ENCODE measurements around the gene TRIM71. TPM values are rescaled to one million over a fixed set of nuclear protein-coding genes. Genes with fewer than 3 reads are reported as not detected.
"Not testable (repeated sequence)": the region's sequence is repeated elsewhere in the genome, so short reads cannot be mapped to it uniquely, and the experiment has no call there.

TRIM71 gene
- total RNA-seq, 2 donors from 2014 or later = 154 to 169 TPM

DNA sequence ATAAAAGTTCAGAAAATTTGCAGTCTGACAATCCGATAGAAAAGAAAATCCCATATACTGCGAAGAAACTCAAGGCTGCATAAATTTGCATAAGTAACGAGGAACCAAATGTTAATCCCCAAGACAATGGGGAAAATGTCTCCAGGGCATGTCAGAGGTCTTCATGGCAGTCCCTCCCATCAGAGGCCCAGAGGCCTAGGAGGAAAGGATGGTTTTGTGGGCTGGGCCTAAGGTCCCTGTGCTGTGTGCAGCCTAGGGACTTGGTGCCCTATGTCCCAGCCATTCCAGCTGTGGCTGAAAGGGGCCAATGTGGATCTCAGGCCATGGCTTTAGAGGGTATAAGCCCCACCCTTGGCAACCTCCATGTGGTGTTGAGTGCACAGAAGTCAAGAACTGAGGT, 112.4 kb downstream of the TRIM71 start:
- H3K27ac Mint-ChIP-seq = no peak overlapping the region
- Histone ChIP-seq H3K36me3 (ENCODE audit: control insufficient read depth, insufficient read depth, low read length) (no peaks in the 10 kb centered on the region), H3K9me3 (ENCODE audit: control insufficient read depth, low read length) (peaks cover 35% of the 10 kb centered on the region), H3K4me3 (ENCODE audit: low read length) (no peak overlapping the region), H3K27me3 (ENCODE audit: control insufficient read depth, insufficient read depth, low read length, poor library complexity, severe bottlenecking) (no peaks in the 10 kb centered on the region), H3K27ac (ENCODE audit: low read depth, low read length) (no peak overlapping the region), H3K4me1 (ENCODE audit: control insufficient read depth, insufficient read depth, low read length) (no peaks in the 10 kb centered on the region), H3K9ac (ENCODE audit: extremely low read depth, low read length, poor library complexity, severe bottlenecking) (no peak overlapping the region)
- peaks cover 4% of the 10 kb centered on the region for H3K36me3 Mint-ChIP-seq (ENCODE audit: low read depth)
- 90 to 95% methylated on average over 3 of the region's 3 CpGs for WGBS, 2 experiments (ENCODE audit: insufficient coverage in 1 of 2, insufficient read length in 1 of 2)
- H3K9me3 Mint-ChIP-seq = peaks cover 37% of the 10 kb centered on the region
- peaks cover 4% of the 10 kb centered on the region for H3K4me1 Mint-ChIP-seq
- TF ChIP-seq, protein P1, sequence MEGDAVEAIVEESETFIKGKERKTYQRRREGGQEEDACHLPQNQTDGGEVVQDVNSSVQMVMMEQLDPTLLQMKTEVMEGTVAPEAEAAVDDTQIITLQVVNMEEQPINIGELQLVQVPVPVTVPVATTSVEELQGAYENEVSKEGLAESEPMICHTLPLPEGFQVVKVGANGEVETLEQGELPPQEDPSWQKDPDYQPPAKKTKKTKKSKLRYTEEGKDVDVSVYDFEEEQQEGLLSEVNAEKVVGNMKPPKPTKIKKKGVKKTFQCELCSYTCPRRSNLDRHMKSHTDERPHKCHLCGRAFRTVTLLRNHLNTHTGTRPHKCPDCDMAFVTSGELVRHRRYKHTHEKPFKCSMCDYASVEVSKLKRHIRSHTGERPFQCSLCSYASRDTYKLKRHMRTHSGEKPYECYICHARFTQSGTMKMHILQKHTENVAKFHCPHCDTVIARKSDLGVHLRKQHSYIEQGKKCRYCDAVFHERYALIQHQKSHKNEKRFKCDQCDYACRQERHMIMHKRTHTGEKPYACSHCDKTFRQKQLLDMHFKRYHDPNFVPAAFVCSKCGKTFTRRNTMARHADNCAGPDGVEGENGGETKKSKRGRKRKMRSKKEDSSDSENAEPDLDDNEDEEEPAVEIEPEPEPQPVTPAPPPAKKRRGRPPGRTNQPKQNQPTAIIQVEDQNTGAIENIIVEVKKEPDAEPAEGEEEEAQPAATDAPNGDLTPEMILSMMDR (conservative IDR thresholded peaks at IDR 0.05) = no peak
- no peak overlapping the region for H3K4me3 Mint-ChIP-seq
- no peak for DNase-seq
- no peaks in the 10 kb centered on the region for H3K27me3 Mint-ChIP-seq (ENCODE audit: insufficient read depth)

- H3K9me3 ChIP-seq (ENCODE audit: control insufficient read depth, low read length) = peaks cover 35% of the 10 kb centered on the region
- 88 to 100% methylated on average over 2 of the region's 2 CpGs for WGBS, 2 experiments (ENCODE audit: insufficient coverage in 1 of 2, insufficient read length in 1 of 2)
- not testable (repeated sequence) for H3K4me1 Mint-ChIP-seq; H3K27me3 ChIP-seq (ENCODE audit: control insufficient read depth, insufficient read depth, low read length, poor library complexity, severe bottlenecking); H3K4me1 ChIP-seq (ENCODE audit: control insufficient read depth, insufficient read depth, low read length); DNase-seq; H3K27ac ChIP-seq (ENCODE audit: low read depth, low read length); H3K36me3 ChIP-seq (ENCODE audit: control insufficient read depth, insufficient read depth, low read length); H3K36me3 Mint-ChIP-seq (ENCODE audit: low read depth); H3K4me3 Mint-ChIP-seq; H3K27ac Mint-ChIP-seq; H3K27me3 Mint-ChIP-seq (ENCODE audit: insufficient read depth); H3K4me3 ChIP-seq (ENCODE audit: low read length); H3K9ac ChIP-seq (ENCODE audit: extremely low read depth, low read length, poor library complexity, severe bottlenecking)
- peaks cover 40% of the 10 kb centered on the region for H3K9me3 Mint-ChIP-seq
Observed at GRCh38 chr3:32931273-32931672, 113.5 kb downstream of the TRIM71 start.

GRCh38 chr3:32934150-32934742, 116.4 kb downstream of the TRIM71 start:
- no peaks in the 10 kb centered on the region for H3K4me1 Mint-ChIP-seq
- peak; percentile 59 for DNase-seq
- WGBS, 2 experiments (ENCODE audit: insufficient coverage in 1 of 2, insufficient read length in 1 of 2) = 82 to 83% methylated on average over 2 to 5 of the region's 5 CpGs

More at GRCh38 chr3:32934150-32934742, 116.4 kb downstream of the TRIM71 start:
- peaks cover 23% of the 10 kb centered on the region for H3K9me3 Mint-ChIP-seq
- peaks cover 19% of the 10 kb centered on the region for H3K9me3 ChIP-seq (ENCODE audit: control insufficient read depth, low read length)
- no peaks in the 10 kb centered on the region for H3K36me3 Mint-ChIP-seq (ENCODE audit: low read depth)
- H3K4me3 ChIP-seq (ENCODE audit: low read length) = no peak overlapping the region
- no peaks in the 10 kb centered on the region for H3K27me3 Mint-ChIP-seq (ENCODE audit: insufficient read depth)
- no peaks in the 10 kb centered on the region for H3K36me3 ChIP-seq (ENCODE audit: control insufficient read depth, insufficient read depth, low read length)
- no peak overlapping the region for H3K4me3 Mint-ChIP-seq
- no peaks in the 10 kb centered on the region for H3K4me1 ChIP-seq (ENCODE audit: control insufficient read depth, insufficient read depth, low read length)
- H3K9ac ChIP-seq (ENCODE audit: extremely low read depth, low read length, poor library complexity, severe bottlenecking) = no peak overlapping the region
- TF ChIP-seq, protein P1 (conservative IDR thresholded peaks at IDR 0.05) = peak; percentile 94
- H3K27ac Mint-ChIP-seq = no peak overlapping the region
- H3K27me3 ChIP-seq (ENCODE audit: control insufficient read depth, insufficient read depth, low read length, poor library complexity, severe bottlenecking) = no peaks in the 10 kb centered on the region
- no peak overlapping the region for H3K27ac ChIP-seq (ENCODE audit: low read depth, low read length)
